Esophagus (tissue), 2 donors: Measurements from ENCODE around the gene GLIS1. TPM values are rescaled to one million over a fixed set of nuclear protein-coding genes. Genes with fewer than 3 reads are reported as not detected.

Source experiments
- polyA plus RNA-seq, 2 donors: library from polyadenylated mRNA; stranded (reverse); fragments of 200-250 nt; gene quantifications; one replicate each; pipeline ENCODE4 v1.2.3, GENCODE V29; 2013
- donor health status: healthy with polysubstance abuse.
- donor health status: Bipolar disorder and iron deficiency.

Gene GLIS1
- polyA plus RNA-seq, 2 donors: 0.18 TPM

Other genes with a start within 250 kb of the GLIS1 start
- 1 to 10 TPM; 4.9 to 7.1 TPM for gene NDC1, start 99.1 kb upstream of the GLIS1 start, polyA plus RNA-seq
- gene YIPF1, start 150.6 kb upstream of the GLIS1 start, polyA plus RNA-seq: 10 to 100 TPM; 13.5 to 20.3 TPM
- under 1 TPM; 0.04 to 0.31 TPM for gene DIO1, start 155.0 kb upstream of the GLIS1 start, polyA plus RNA-seq
- 10 to 100 TPM; 18.9 to 23.7 TPM for gene IFT25, start 206.5 kb upstream of the GLIS1 start, polyA plus RNA-seq
- 10 to 100 TPM in 1 of 2 donors, 1 to 10 TPM in 1; 4.9 to 20.0 TPM for gene LRRC42, start 207.2 kb upstream of the GLIS1 start, polyA plus RNA-seq